Dendritic cell treated with granulocyte-macrophage colony-stimulating factor and Interleukin-4, amounts not matched to agents 40 ng/mL and 50 ng/mL, for 4 days (primary cell): ENCODE data around the gene ARHGAP44.

Experiments used
- H3K27ac Mint-ChIP-seq: one replicate; pipeline ENCODE4 v1.8.0; 2022; ENCODE audit warnings: mild to moderate bottlenecking, mixed read lengths
- H3K27me3 Mint-ChIP-seq: one replicate; pipeline ENCODE4 v1.8.0; 2022; ENCODE audit warnings: mild to moderate bottlenecking, mixed read lengths
- H3K36me3 Mint-ChIP-seq: one replicate; pipeline ENCODE4 v1.8.0; 2022; ENCODE audit warnings: low read depth, mixed read lengths
- H3K4me1 Mint-ChIP-seq: one replicate; pipeline ENCODE4 v1.8.0; 2022; ENCODE audit warnings: low read depth, mixed read lengths
- H3K4me3 Mint-ChIP-seq: one replicate; pipeline ENCODE4 v1.8.0; 2022; ENCODE audit warnings: mild to moderate bottlenecking, moderate library complexity, mixed read lengths
- H3K9me3 Mint-ChIP-seq: one replicate; pipeline ENCODE4 v1.8.0; 2022; ENCODE audit warnings: mixed read lengths
- intact Hi-C: fragments of 100-400 bp; cut with micrococcal nuclease; formaldehyde crosslinking; loops from one replicate; pipeline ENCODE4 v1.15.0; 2022

Gene ARHGAP44

DNA sequence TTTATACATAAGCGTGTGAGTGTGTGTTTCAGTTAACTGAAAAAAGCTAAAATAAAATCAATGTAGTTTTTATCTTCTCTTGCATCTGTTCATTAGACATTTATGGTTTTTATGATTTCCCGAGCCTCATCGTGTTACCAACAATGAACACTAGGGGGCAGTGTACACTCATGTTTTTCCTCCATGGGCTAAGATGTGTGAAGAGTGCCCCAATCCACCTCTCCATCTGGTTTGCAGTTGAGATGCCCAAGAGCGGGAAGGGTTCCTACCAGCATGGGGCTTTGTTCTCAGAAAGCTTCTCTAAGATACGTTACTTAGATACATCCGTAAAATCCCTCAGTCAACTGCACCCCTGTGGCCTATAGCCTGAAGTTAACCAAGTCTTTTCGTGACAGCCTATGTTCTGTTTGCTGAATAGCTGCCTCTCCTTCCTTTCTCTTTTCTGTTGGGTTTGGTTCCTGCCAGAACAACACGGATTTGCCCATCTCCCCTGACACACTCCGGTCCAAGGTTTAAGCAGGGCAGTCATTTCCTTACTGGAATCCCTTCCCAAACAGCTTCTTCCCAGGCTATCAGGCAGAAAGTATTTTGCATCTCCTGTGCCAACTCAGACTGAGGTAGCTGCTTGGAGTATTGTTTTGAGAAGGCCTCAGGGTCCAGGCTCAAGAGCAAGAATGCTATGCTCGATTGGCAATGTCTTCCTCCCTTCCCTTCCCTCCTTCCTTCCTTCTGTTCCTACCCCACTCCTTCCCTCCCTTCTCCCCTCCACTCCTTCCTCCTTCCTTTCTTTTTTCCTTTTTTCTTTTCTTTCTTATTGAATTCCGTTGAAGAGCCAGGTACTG, 241.4 kb downstream of the ARHGAP44 start:
- no peaks in the 10 kb centered on the region for H3K36me3 Mint-ChIP-seq
- H3K27ac Mint-ChIP-seq, result no peak overlapping the region
- H3K4me1 Mint-ChIP-seq, result peaks cover 4% of the 10 kb centered on the region
- no peak overlapping the region for H3K4me3 Mint-ChIP-seq
- H3K9me3 Mint-ChIP-seq, result peaks cover 14% of the 10 kb centered on the region
- intact Hi-C loops, result no loop called here
- H3K27me3 Mint-ChIP-seq, result peaks cover 2% of the 10 kb centered on the region

DNA sequence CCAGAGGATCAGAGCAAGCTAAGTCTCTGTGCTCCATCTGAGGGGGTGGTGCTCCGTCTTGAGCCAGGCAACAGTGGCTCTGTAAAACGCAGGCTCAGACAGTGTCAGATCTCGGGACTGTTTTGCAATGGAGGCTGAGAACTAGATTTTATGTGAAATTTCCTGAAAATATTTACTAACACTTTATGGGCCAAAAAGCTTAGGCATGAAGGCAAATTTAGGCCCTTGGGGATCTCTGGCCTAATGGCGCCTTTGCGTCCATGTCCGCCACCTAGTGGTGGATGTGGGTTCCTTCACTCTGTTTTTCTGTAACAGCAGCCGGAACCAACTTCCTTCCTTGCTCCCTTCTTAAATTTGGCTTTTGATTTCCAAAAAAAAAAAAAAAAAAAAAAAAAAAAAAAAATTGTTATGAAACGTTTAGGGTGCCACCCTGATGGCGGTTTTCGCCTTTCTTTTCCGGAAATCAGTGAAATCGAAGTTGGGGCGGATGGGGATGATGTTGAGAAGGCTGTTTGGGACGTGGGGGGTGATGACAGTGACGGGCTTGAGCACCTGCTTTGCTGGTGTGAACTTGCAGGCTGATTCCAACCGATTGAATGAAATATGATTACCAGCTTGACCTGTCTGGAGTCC, 242.5 kb downstream of the ARHGAP44 start:
- H3K27me3 Mint-ChIP-seq, result peaks cover 2% of the 10 kb centered on the region
- intact Hi-C loops, result no loop called here
- H3K27ac Mint-ChIP-seq, result no peak overlapping the region
- no peaks in the 10 kb centered on the region for H3K4me1 Mint-ChIP-seq
- H3K36me3 Mint-ChIP-seq, result no peaks in the 10 kb centered on the region
- H3K4me3 Mint-ChIP-seq, result no peak overlapping the region
- peaks cover 22% of the 10 kb centered on the region for H3K9me3 Mint-ChIP-seq

DNA sequence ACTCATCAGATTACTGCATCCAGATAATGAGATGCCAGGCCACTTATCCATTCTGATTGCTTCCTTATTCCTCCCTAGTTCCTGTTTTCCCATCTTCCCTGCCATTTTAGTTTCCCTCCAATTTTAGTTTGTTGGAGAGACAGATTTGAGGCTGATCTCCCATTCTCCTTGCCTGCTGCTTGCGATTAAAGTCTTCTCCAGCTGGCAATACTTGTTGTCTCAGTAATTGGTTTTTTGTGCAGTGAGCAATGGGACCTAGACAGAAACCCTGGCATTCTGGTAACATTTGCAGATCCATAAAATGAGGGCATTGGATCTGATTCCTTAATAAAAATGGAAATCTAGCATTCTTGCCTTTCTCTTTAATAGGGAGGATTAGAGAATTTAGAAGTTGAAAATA, 246.1 kb downstream of the ARHGAP44 start:
- H3K27ac Mint-ChIP-seq, result no peak overlapping the region
- H3K4me1 Mint-ChIP-seq, result no peaks in the 10 kb centered on the region
- H3K9me3 Mint-ChIP-seq, result peaks cover 22% of the 10 kb centered on the region
- intact Hi-C loops, result no loop called here
- H3K36me3 Mint-ChIP-seq, result no peaks in the 10 kb centered on the region
- H3K4me3 Mint-ChIP-seq, result no peak overlapping the region
- peaks cover 2% of the 10 kb centered on the region for H3K27me3 Mint-ChIP-seq

DNA sequence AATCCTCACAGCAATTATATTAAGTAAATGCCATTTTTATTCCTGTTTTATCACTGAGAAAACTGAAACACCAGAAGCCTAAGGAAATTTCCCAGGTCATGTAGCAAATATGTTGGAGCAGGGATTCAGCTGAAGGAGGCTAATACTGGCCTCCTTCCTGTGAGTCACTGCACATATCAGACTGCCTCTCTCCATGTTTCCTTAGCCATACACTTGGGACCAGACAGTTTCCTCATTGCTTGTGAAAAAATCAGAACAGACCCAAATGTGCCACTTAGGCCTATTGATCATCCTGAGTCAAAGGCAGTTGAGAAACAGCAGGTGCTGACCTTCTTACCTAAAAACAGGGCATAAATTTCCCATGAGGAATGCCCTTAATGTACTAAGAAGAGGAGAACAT, 247.5 kb downstream of the ARHGAP44 start:
- H3K27me3 Mint-ChIP-seq, result peaks cover 2% of the 10 kb centered on the region
- peaks cover 22% of the 10 kb centered on the region for H3K9me3 Mint-ChIP-seq
- H3K27ac Mint-ChIP-seq, result no peak overlapping the region
- H3K4me1 Mint-ChIP-seq, result no peaks in the 10 kb centered on the region
- intact Hi-C loops, result no loop called here
- no peak overlapping the region for H3K4me3 Mint-ChIP-seq
- no peaks in the 10 kb centered on the region for H3K36me3 Mint-ChIP-seq

DNA sequence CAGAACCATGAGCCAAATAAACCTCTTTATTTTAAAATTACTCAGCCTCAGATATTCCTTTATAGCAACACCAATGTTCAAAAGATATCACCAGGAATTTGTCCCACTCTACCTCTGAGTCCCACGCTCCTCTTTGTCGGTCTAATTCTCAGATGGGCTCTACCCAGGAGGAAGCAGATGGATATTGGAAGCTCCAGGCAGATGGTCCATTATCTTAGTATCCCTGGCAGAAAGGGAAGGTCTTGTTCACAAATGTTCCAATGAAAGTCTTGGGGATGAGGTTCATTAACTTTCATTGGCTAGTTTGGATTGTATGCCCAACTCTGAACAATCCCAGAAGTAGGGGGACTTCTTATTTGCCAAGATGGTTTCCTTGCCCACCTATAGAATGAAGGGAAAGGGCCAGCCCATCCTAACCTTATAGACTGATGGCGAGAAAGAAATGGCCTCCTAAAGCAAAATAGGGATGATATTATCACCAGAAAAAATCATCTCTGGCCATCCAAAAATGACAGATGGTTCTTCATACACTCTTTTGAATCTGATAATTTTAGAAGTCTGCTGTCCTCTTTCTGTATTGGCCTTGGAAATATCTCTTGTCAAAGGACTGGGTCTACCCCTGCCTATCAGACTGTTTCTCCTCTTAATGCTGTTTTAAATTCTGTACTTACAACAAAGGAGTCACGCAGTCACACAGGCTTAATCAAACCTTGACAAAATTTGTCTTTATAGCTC, 249.8 kb downstream of the ARHGAP44 start:
- H3K27me3 Mint-ChIP-seq, result peaks cover 2% of the 10 kb centered on the region
- H3K9me3 Mint-ChIP-seq, result peaks cover 22% of the 10 kb centered on the region
- no peaks in the 10 kb centered on the region for H3K4me1 Mint-ChIP-seq
- no peak overlapping the region for H3K4me3 Mint-ChIP-seq
- H3K36me3 Mint-ChIP-seq, result no peaks in the 10 kb centered on the region
- intact Hi-C loops, result no loop called here
- no peak overlapping the region for H3K27ac Mint-ChIP-seq
